ENCODE results near the gene RIPOR2.
"Not testable (repeated sequence)": the region's sequence is repeated elsewhere in the genome, so short reads cannot be mapped to it uniquely, and the experiment has no call there.

GRCh38 chr6:24877747-24878146 is 58.0 kb downstream of the RIPOR2 start:
- not testable (repeated sequence) for TF ChIP-seq CTCF (conservative IDR thresholded peaks at IDR 0.05; ENCODE audit: low read length); EZH2phosphoT487 (IDR thresholded peaks at IDR 0.05; ENCODE audit: borderline replicate concordance, low read depth, low read length)

Measured in OCI-LY7 (cell line).